DMS153 (cell line): ENCODE data around the gene KCNMA1.

Experiments used
- DNase-seq: peaks from one replicate; lab custom pipeline; 2025; lab: John Stamatoyannopoulos, UW

The KCNMA1 gene

GRCh38 chr10:76981251-76981650, 656.4 kb downstream of the KCNMA1 start:
- no peak for DNase-seq

DNA sequence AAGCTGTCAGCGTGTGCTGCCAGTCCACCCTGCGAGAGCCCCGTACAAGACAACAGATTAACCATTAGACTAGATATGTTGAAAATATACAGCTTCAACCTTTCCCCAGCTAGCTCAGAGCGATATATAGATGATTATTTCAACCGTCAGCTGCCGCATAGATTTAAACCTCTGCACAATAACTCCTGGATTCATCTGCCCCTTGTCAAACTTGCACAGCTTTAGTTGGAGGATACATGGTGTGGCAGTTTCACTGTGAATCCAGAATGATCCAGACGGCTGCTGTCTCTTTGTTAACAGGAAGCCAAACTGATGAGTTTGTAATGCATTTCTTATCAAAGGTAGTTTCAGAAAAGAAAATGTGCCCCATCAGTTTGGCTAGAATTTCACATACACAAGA, 659.7 kb downstream of the KCNMA1 start:
- no peak for DNase-seq

- no peak for DNase-seq
Observed at GRCh38 chr10:76977046-76977445, 660.6 kb downstream of the KCNMA1 start.

DNA sequence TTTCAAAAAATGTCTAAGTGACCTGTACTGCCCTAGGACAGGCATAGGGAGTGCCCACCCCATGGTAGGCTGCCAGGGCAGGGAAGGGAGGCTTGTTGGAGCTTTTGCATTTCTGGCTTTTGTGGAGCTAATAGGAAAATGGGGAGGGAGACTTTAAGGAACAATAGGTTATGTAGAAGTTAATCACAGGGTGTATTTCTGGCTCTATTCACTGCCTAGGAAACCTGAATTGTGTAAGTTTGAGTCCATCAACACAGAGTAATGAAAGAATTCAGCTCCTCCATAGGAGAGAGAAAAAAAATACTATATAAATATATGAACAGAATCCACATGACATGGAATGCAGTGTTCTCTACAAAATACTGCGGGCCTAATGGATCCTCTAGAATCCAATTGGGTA, 661.5 kb downstream of the KCNMA1 start:
- no peak for DNase-seq

DNA sequence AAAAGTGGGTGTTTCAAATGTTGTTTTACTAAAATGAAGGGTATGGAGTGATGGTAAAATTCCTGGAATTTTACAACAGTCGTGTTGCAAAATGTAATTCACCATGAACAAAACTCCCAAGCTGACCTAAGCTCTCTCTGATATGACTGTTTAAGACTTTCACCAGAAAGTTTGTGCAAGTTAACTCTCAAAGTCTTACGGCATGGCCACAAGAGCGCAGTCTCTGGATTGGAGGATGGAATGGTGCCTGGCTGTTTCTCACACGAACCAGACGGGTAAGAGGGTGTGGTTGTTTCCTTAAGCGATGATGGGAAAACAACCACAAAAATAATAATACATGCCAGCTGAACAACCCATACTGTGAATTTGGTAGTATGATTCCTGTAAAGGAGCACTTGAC, 662.5 kb downstream of the KCNMA1 start:
- DNase-seq, result no peak

DNA sequence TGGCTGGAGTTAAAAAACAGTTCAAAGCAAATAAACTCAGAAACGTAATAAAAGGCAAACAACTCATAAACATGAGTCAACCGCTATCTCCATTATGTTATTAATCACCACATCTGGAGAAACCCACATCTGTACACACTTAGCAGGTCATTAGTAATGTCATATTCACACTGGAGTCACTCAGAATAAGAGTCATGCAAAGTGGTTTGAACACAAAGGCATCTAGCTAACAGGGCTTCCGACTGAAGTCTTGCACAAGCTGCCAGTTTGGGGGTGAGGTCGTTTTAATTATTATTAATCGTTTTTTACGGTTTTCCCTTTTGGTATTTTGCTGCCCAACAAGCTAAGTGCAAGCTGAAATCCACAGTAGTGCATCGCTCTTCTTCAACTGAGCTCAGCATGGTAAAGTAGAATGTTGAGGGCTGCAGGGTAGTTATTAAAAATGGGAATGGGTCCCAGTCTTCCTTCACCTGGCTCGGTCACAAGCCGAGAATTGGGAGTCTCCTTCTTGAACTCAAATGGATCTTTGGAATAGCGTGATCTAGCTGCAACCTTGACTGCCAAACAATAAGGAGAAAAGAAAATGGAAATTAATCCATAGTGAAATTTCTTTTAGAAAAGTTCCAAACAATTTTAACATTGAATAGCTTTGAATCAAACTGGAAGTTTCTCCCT, 663.5 kb downstream of the KCNMA1 start:
- DNase-seq, result no peak

DNA sequence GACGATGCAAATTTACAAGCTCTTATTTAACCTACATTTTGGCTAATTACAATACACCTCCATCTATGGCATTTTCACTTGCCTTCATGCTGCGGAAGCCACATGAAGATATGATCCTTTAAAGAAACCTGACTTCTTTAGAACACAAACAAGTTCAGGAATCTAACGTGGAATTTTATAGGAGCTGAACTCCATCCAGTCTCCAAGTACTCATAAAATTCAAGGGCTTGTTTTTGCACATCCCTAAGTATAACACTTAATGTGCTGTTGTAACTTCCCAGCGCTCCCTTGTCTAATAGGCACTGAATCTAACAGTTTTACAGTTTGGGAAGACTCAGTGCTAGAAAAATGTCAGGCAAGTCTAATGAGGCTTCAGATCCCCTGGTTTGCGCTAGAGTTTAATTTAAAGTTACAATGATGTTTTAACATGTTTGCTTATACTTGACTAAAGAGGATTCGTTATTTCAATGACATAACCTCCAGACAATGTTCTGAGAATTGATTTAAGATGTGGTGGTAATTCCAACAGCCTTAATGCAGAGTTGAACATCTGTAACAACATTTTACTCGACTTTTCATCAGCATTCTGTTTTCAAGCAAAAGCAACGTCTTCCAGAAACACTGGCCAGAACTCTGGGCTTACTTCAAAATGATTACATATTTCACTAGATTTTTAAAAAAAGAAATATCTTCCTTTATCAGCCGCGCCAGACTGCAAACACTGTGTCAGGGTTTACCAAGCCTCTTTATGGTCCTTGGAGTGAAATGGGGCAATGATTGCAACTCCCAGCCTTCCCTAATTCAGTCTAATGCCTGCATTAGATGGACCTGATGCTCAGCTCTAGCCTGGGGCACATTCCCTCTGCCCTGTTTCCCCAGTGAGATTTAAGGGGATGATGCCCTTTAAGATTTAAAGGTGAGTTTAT, 664.3 kb downstream of the KCNMA1 start:
- no peak for DNase-seq

DNA sequence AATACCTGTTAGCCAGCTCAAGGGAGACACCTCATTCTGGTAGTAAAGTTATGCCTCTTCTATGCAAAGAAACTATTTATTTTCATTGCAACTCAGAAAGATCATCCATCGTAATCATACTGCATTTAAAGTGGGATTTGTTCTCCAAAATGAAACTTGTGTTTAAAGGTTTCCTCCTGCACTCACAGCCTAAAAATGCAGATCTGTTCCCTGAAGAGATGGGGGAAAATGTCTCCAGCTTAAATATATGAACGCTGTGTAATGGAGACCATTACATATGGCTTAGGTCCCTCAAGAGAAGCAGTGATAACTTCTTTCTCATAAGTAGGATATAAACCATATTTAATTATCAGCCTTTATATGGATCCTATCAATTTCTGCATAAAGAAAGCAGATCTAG, 665.1 kb downstream of the KCNMA1 start:
- DNase-seq, result no peak

DNA sequence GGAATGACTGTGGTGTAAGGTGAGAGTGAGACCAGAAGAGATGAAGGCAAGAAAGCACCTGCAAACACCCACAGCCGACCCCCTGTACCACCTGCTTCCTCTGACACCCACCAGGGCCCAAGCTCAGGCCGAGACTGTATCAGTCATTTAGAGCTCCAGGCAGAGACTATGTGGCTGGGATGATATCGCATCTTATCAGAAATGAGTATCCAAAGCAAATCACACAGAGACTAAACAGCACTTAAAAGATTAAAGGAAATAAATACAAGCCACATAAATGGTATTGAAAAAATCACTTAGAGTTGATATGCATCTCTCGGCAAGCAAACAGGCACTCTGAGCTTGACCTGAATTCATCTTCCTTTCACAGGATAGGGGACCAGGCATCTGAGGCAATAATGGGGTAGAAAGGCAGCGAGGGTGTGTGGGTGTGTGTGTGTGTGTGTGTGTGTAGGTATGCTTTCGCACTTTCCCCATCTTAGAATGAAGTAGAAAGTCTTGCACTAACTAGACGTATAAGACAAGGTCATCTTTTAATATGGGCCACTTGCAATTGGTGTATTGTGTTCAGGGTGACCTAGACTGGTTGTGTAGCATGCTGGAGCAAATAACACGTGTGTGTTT, 665.9 kb downstream of the KCNMA1 start:
- DNase-seq, result no peak

DNA sequence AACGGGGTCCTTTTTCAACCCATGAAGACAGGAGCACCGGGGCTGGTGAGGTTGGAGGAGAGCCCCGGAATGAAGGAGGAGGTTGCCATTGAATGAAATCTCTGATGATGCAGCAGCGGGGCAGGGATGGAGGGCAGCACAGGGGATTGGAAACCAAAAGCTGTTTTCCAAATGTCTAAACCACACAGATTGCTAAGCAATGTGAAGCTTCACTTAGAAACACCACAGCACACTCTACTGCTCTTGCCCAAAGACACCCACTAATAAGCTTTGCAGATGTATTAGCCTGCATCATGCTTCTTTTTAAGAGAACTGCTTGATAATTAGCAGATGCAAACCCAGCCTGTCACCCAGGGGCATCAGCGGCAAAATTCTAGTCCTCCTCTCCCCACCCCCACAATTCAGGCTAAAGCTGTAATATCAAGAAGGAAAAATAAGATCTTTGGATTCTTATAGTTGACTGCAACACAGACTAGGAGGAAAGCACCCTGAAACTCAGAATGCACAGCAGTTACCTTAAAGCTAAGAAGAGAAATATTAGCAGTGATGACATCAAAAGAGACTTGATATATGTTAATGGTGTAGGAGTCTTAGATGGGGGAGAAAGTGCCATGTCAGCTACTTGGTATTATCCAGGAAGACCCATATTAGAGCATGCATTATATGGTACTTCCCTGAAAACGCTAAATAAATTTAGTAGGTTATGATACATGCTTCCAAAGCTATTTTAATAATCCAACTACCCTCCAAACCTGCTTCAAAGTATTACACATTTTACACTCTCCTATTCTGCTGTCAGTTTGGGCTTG, 666.7 kb downstream of the KCNMA1 start:
- DNase-seq, result no peak

- no peak for DNase-seq
Observed at GRCh38 chr10:76969366-76969948, 668.2 kb downstream of the KCNMA1 start.

GRCh38 chr10:76968483-76968882, 669.1 kb downstream of the KCNMA1 start:
- DNase-seq, result no peak

GRCh38 chr10:76962851-76963250, 674.8 kb downstream of the KCNMA1 start:
- DNase-seq, result no peak

DNA sequence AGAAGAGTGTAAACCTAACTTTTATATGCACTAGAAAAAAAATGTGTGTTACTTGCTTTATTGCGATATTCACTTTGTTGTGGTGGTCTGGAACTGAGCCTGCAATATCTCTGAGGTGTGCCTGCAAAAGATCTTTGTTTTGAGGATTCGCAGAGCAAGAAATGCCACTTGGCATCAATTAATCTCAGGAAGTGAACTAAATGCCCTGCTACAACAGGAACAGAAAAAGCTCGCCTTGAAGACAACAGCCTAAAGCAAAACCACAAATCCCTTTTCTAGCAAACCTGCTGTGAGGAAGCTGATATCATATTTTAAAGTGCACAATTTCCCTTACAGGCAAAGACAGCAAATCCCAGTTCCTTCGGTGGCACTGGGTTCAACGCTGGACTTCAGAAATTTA, 675.8 kb downstream of the KCNMA1 start:
- DNase-seq, result no peak

DNA sequence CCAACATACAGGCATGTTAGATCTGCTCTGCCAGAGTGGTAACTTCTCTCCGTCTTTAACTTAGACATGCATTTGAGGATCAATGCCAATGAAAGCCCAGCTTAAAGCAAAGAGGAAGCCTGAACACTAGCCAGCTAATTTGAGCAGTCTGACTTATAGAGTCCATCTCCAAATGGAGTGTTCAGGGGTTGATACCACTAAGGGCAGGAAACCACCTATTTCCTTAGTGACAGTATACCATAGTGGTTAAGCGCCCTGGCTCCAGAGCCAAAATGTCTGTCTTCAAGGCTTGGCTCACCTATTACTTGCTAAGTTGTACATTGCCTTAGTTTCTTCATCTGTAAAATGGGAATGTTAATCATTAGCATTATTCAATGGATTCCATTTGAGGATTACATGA, 678.5 kb downstream of the KCNMA1 start:
- DNase-seq, result no peak

- no peak for DNase-seq
Observed at GRCh38 chr10:76954838-76955237, 682.8 kb downstream of the KCNMA1 start.

DNA sequence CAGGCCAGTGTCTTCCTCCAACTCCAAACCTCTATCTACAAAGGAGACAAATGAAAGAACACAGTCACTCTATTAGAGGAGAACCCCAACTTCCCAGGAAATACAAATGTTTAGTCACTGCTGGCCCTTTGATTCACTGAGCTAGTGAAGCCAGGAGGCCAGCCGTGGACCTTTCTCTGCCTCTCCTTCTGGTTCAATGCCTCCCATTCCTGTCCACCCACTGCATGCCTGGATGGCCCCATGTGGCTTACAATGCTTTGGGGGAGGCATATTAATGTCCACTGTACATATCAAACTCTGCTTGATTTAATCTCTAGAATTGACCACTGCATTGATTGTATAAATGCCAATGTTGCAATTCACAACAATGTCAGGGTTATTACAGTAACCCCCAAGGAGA, 687.3 kb downstream of the KCNMA1 start:
- no peak for DNase-seq

DNA sequence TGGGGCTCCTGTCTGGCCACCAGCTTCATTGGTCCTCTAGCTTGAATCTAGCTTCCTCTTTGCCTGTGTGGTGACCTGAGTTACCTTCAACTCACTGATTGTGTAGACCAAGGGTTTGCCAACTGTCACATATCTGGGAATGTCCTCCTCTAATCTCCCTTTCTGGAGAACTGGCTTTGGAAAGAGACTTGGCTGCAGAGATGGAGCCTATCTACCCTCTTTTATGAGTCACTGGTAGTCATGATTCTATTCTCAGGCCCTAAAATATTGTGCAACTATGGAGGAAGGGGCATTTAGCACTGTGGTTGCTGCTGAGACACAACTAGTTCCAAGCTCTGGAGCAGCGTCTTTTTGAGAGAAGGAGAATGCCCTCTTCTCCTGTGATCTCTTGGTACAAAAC, 691.3 kb downstream of the KCNMA1 start:
- no peak for DNase-seq

DNA sequence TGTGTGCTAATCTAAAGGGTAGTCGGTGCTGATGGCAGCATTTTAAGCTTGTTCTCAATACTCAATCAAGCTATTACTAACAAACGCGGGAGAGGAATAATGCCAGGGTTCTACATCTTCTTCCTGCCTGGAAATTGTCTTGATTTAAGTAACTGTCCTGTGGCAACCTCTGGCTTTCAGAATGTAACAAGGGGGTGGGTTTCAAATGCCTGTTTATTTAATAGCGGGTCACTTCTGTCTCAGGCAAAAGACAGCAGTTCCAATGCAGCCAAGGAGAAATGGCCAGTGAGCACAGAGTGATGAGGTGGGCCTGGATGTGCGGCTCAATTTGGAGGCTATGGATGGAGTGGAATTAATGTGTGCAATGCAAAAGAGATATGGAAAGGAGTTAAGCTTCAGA, 692.4 kb downstream of the KCNMA1 start:
- DNase-seq, result no peak

DNA sequence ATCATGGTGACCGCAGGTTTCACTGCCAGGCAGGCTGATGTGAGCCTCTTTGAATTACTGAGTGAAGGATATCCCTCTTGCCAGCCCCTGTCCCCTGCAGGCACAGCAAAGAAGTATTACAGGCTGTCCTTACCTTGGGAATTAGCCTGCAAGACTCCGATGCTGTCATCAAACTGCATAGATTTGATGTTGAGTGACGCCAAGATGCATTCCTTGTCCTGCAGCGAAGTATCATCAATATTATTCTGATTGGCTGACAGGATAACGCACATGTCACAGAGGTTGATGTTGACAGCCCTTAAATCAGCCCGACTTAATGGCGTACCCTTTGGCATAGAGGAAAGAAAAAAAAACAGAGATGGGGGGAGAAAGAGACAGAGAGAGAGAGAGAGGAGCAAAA, 693.0 kb downstream of the KCNMA1 start:
- DNase-seq, result no peak

- DNase-seq, result no peak
Observed at GRCh38 chr10:76942628-76943416, 694.8 kb downstream of the KCNMA1 start.
